ENCODE data around the gene ROBO2.

ROBO2 gene

GRCh38 chr3:77446761-77447160 lies 406.9 kb downstream of the ROBO2 start:
- ChIA-PET CTCF (no interaction called here), POLR2A (no interaction called here)
- no peaks in the 10 kb centered on the region for H3K36me3 ChIP-seq (ENCODE audit: control insufficient read depth in 2 of 2, insufficient read depth in 1 of 2, low read length in 2 of 2)
- TF ChIP-seq ZNF398 (tag by site-specific recombination; IDR thresholded peaks at IDR 0.05) = no peak
- no peak overlapping the region for H3K27ac ChIP-seq (ENCODE audit: extremely low read depth, low read depth, low read length)
- no peaks in the 10 kb centered on the region for H3K9me3 ChIP-seq (ENCODE audit: control insufficient read depth, insufficient read depth, low read depth, low read length)
- H3K4me1 ChIP-seq (ENCODE audit: control insufficient read depth, insufficient read depth, low read length) = no peaks in the 10 kb centered on the region
- no peak overlapping the region for H3K4me3 ChIP-seq (ENCODE audit: low read depth, low read length)

GRCh38 chr3:77449459-77450350 lies 409.8 kb downstream of the ROBO2 start:
- Histone ChIP-seq H3K36me3 (ENCODE audit: control insufficient read depth in 2 of 2, insufficient read depth in 1 of 2, low read length in 2 of 2) (no peaks in the 10 kb centered on the region), H3K4me3 (ENCODE audit: low read depth, low read length) (no peak overlapping the region), H3K9me3 (ENCODE audit: control insufficient read depth, insufficient read depth, low read depth, low read length) (no peaks in the 10 kb centered on the region), H3K27ac (ENCODE audit: extremely low read depth, low read depth, low read length) (no peak overlapping the region), H3K4me1 (ENCODE audit: control insufficient read depth, insufficient read depth, low read length) (no peaks in the 10 kb centered on the region)
- TF ChIP-seq BCL11B (tag by site-specific recombination; IDR thresholded peaks at IDR 0.05; ENCODE audit: low read depth) = no peak
- TF ChIP-seq ZNF645 (tag by site-specific recombination; IDR thresholded peaks at IDR 0.05) = no peak
- TF ChIP-seq ZBTB17 (tag by site-specific recombination; IDR thresholded peaks at IDR 0.05) = no peak
- TF ChIP-seq ZSCAN4 (tag by site-specific recombination; IDR thresholded peaks at IDR 0.05) = no peak
- TF ChIP-seq ZNF155 (tag by site-specific recombination; IDR thresholded peaks at IDR 0.05) = no peak
- TF ChIP-seq ZNF211 (tag by site-specific recombination; IDR thresholded peaks at IDR 0.05; ENCODE audit: low read depth) = no peak
- no peak for TF ChIP-seq ZNF132 (tag by site-specific recombination; IDR thresholded peaks at IDR 0.05; ENCODE audit: borderline replicate concordance)
- no peak for TF ChIP-seq ZNF513 (tag by site-specific recombination; IDR thresholded peaks at IDR 0.05)
- TF ChIP-seq KLF7 (tag by site-specific recombination; IDR thresholded peaks at IDR 0.05; ENCODE audit: borderline replicate concordance) = no peak
- CTCF ChIA-PET = no interaction called here
- POLR2A ChIA-PET = no interaction called here

GRCh38 chr3:77456431-77456830 lies 416.5 kb downstream of the ROBO2 start:
- Histone ChIP-seq H3K4me3 (ENCODE audit: low read depth, low read length) (no peak overlapping the region), H3K9me3 (ENCODE audit: control insufficient read depth, insufficient read depth, low read depth, low read length) (no peaks in the 10 kb centered on the region), H3K27ac (ENCODE audit: extremely low read depth, low read depth, low read length) (no peak overlapping the region), H3K4me1 (ENCODE audit: control insufficient read depth, insufficient read depth, low read length) (no peaks in the 10 kb centered on the region), H3K36me3 (ENCODE audit: control insufficient read depth in 2 of 2, insufficient read depth in 1 of 2, low read length in 2 of 2) (no peaks in the 10 kb centered on the region)
- ChIA-PET POLR2A (no interaction called here), CTCF (no interaction called here)
- TF ChIP-seq TRIM28 (IDR thresholded peaks at IDR 0.05; ENCODE audit: borderline replicate concordance, low read length) (no peak), TCF7L2 (IDR thresholded peaks at IDR 0.05; ENCODE audit: borderline replicate concordance, low read depth, low read length) (no peak), ZNF571 (tag by site-specific recombination; IDR thresholded peaks at IDR 0.05) (no peak), ZNF747 (tag by site-specific recombination; IDR thresholded peaks at IDR 0.05) (no peak), ZBTB49 (tag by site-specific recombination; IDR thresholded peaks at IDR 0.05; ENCODE audit: low read depth) (no peak), ZNF292 (tag by site-specific recombination; IDR thresholded peaks at IDR 0.05; ENCODE audit: borderline replicate concordance, low read depth) (no peak), ZNF549 (tag by site-specific recombination; IDR thresholded peaks at IDR 0.05) (no peak), ZNF555 (tag by site-specific recombination; conservative IDR thresholded peaks at IDR 0.05) (no peak), ZNF76 (tag by site-specific recombination; IDR thresholded peaks at IDR 0.05; ENCODE audit: borderline replicate concordance, low read depth) (no peak), ZNF311 (tag by site-specific recombination; IDR thresholded peaks at IDR 0.05; ENCODE audit: borderline replicate concordance) (no peak), ZNF211 (tag by site-specific recombination; IDR thresholded peaks at IDR 0.05; ENCODE audit: low read depth) (no peak), ZNF626 (tag by site-specific recombination; IDR thresholded peaks at IDR 0.05) (no peak), ZSCAN30 (tag by site-specific recombination; IDR thresholded peaks at IDR 0.05) (no peak)

Data from HEK293 (cell line).